Measurements from ENCODE around the gene IVD. TPM values are rescaled to one million over a fixed set of nuclear protein-coding genes. Genes with fewer than 3 reads are reported as not detected.

Gene IVD
- total and polyA plus RNA-seq, 4 donors: 40.3 to 156 (median 94.4) TPM

- no peak for TF ChIP-seq NR2F2 (IDR thresholded peaks at IDR 0.05)
- no peak for TF ChIP-seq HNF4A (conservative IDR thresholded peaks at IDR 0.05)
- no peak for TF ChIP-seq ATF3 (IDR thresholded peaks at IDR 0.05)
- no peak for TF ChIP-seq TAF1 (conservative IDR thresholded peaks at IDR 0.05)
- TF ChIP-seq ZBTB33 (IDR thresholded peaks at IDR 0.05): no peak
- TF ChIP-seq RXRA (IDR thresholded peaks at IDR 0.05): no peak
- Histone ChIP-seq H3K4me3 (ENCODE audit: low read depth in 1 of 3, low read length in 3 of 3) (no peak overlapping the region), H3K9me3 (ENCODE audit: control insufficient read depth in 4 of 4, low read length in 3 of 4) (no peaks in the 10 kb centered on the region), H3K36me3 (ENCODE audit: control insufficient read depth in 4 of 4, insufficient read depth in 3 of 4, low read depth in 1 of 4, low read length in 3 of 4) (no peaks in the 10 kb centered on the region), H3K4me1 (ENCODE audit: control insufficient read depth in 4 of 4, insufficient read depth in 4 of 4, low read length in 3 of 4) (peaks cover 0 to 8% (median 5%) of the 10 kb centered on the region in 4 donors), H3K27me3 (ENCODE audit: control insufficient read depth in 4 of 4, insufficient read depth in 4 of 4, low read length in 3 of 4) (no peaks in the 10 kb centered on the region), H3K27ac (ENCODE audit: low read depth in 1 of 2, low read length in 2 of 2) (no peak overlapping the region), H3K9ac (ENCODE audit: low read depth in 1 of 2, low read length in 2 of 2) (no peak overlapping the region)
- no peak for DNase-seq (ENCODE audit: low spot score)
- WGBS: 75% methylated on average over 9 of the region's 9 CpGs
Measured at GRCh38 chr15:40445421-40445922, 39.9 kb downstream of the IVD start.

- H3K9ac ChIP-seq (ENCODE audit: low read depth in 1 of 2, low read length in 2 of 2): no peak overlapping the region
- no peak overlapping the region for H3K27ac ChIP-seq (ENCODE audit: low read depth in 1 of 2, low read length in 2 of 2)
- peaks cover 1 to 8% (median 5%) of the 10 kb centered on the region in 4 donors for H3K4me1 ChIP-seq (ENCODE audit: control insufficient read depth in 4 of 4, insufficient read depth in 4 of 4, low read length in 3 of 4)
- H3K27me3 ChIP-seq (ENCODE audit: control insufficient read depth in 4 of 4, insufficient read depth in 4 of 4, low read length in 3 of 4): no peaks in the 10 kb centered on the region
- DNase-seq (ENCODE audit: low spot score): no peak
- TF ChIP-seq FOXA1 (IDR thresholded peaks at IDR 0.05) (no peak), YY1 (IDR thresholded peaks at IDR 0.05) (no peak), MAX (IDR thresholded peaks at IDR 0.05) (no peak), HNF4G (IDR thresholded peaks at IDR 0.05) (no peak), CTCF (IDR thresholded peaks at IDR 0.05; ENCODE audit: low read depth, low read length, missing input control) (no peak), FOXA2 (IDR thresholded peaks at IDR 0.05) (no peak), JUND (IDR thresholded peaks at IDR 0.05) (no peak), ATF3 (IDR thresholded peaks at IDR 0.05) (no peak), ZBTB33 (IDR thresholded peaks at IDR 0.05) (no peak), SP1 (IDR thresholded peaks at IDR 0.05) (no peak), TAF1 (conservative IDR thresholded peaks at IDR 0.05) (no peak), REST (IDR thresholded peaks at IDR 0.05) (no peak)
- H3K4me3 ChIP-seq (ENCODE audit: low read depth in 1 of 3, low read length in 3 of 3): no peak overlapping the region
- WGBS: 90% methylated on average over 3 of the region's 3 CpGs
- H3K9me3 ChIP-seq (ENCODE audit: control insufficient read depth in 4 of 4, low read length in 3 of 4): no peaks in the 10 kb centered on the region
- H3K36me3 ChIP-seq (ENCODE audit: control insufficient read depth in 4 of 4, insufficient read depth in 3 of 4, low read depth in 1 of 4, low read length in 3 of 4): no peaks in the 10 kb centered on the region
Measured at GRCh38 chr15:40446144-40446543, 40.5 kb downstream of the IVD start.

All from liver (tissue), 9 donors.